ENCODE data around the gene CXCR2. TPM values are rescaled to one million over a fixed set of nuclear protein-coding genes. Genes with fewer than 3 reads are reported as not detected.

The CXCR2 gene
- total RNA-seq, 1 donor from 2014 or later = 0.07 TPM

- Histone ChIP-seq H3K36me3 (ENCODE audit: insufficient read depth, low read length) (no peaks in the 10 kb centered on the region), H3K4me1 (ENCODE audit: insufficient read depth, low read length) (no peaks in the 10 kb centered on the region), H3K4me3 (ENCODE audit: insufficient read depth, low read depth, low read length) (no peak overlapping the region), H2AFZ (ENCODE audit: low read depth, low read length) (no peak overlapping the region), H3K27ac (ENCODE audit: low read depth, low read length) (no peak overlapping the region), H4K20me1 (ENCODE audit: insufficient read depth, low read length) (no peaks in the 10 kb centered on the region), H3K27me3 (ENCODE audit: insufficient read depth, low read length) (peaks cover 20% of the 10 kb centered on the region), H3K79me2 (ENCODE audit: insufficient read depth, low read length) (no peaks in the 10 kb centered on the region), H3K9me3 (ENCODE audit: insufficient read depth, low read depth, low read length) (peaks cover 7% of the 10 kb centered on the region), H3K4me2 (ENCODE audit: low read length) (no peak overlapping the region), H3K9ac (ENCODE audit: low read length) (no peak overlapping the region)
- Mint-ChIP-seq H3K9me3 (ENCODE audit: unreplicated experiment) (peaks cover 13% of the 10 kb centered on the region), H3K36me3 (ENCODE audit: low read depth, unreplicated experiment) (no peaks in the 10 kb centered on the region), H3K4me3 (ENCODE audit: unreplicated experiment) (no peak overlapping the region), H3K4me1 (ENCODE audit: low read depth, unreplicated experiment) (peaks cover 5% of the 10 kb centered on the region), H3K27ac (ENCODE audit: unreplicated experiment) (no peak overlapping the region), H3K27me3 (ENCODE audit: low read depth, unreplicated experiment) (peaks cover 45% of the 10 kb centered on the region)
- DNase-seq (ENCODE audit: low read depth) = no peak
- no peak for FAIRE-seq
- TF ChIP-seq EZH2 (IDR thresholded peaks at IDR 0.05; ENCODE audit: insufficient read depth, low read length) = no peak
- TF ChIP-seq CTCF (IDR thresholded peaks at IDR 0.05; ENCODE audit: insufficient read depth, low read depth, low read length) = no peak
Measured at GRCh38 chr2:218149098-218149497, 23.3 kb downstream of the CXCR2 start.

GRCh38 chr2:218149848-218150440 lies 24.1 kb downstream of the CXCR2 start:
- Histone ChIP-seq H2AFZ (ENCODE audit: low read depth, low read length) (no peak overlapping the region), H3K79me2 (ENCODE audit: insufficient read depth, low read length) (no peaks in the 10 kb centered on the region), H3K27ac (ENCODE audit: low read depth, low read length) (no peak overlapping the region), H3K36me3 (ENCODE audit: insufficient read depth, low read length) (no peaks in the 10 kb centered on the region), H3K4me3 (ENCODE audit: insufficient read depth, low read depth, low read length) (no peak overlapping the region), H3K4me2 (ENCODE audit: low read length) (no peak overlapping the region), H3K27me3 (ENCODE audit: insufficient read depth, low read length) (peaks cover 23% of the 10 kb centered on the region), H3K9ac (ENCODE audit: low read length) (no peak overlapping the region), H3K4me1 (ENCODE audit: insufficient read depth, low read length) (no peaks in the 10 kb centered on the region), H4K20me1 (ENCODE audit: insufficient read depth, low read length) (no peaks in the 10 kb centered on the region), H3K9me3 (ENCODE audit: insufficient read depth, low read depth, low read length) (peaks cover 5% of the 10 kb centered on the region)
- no peak overlapping the region for H3K4me3 Mint-ChIP-seq (ENCODE audit: unreplicated experiment)
- H3K36me3 Mint-ChIP-seq (ENCODE audit: low read depth, unreplicated experiment) = no peaks in the 10 kb centered on the region
- DNase-seq (ENCODE audit: low read depth) (no peak), FAIRE-seq (no peak)
- peaks cover 5% of the 10 kb centered on the region for H3K4me1 Mint-ChIP-seq (ENCODE audit: low read depth, unreplicated experiment)
- no peak overlapping the region for H3K27ac Mint-ChIP-seq (ENCODE audit: unreplicated experiment)
- H3K27me3 Mint-ChIP-seq (ENCODE audit: low read depth, unreplicated experiment) = peaks cover 49% of the 10 kb centered on the region
- TF ChIP-seq CTCF (IDR thresholded peaks at IDR 0.05; ENCODE audit: insufficient read depth, low read depth, low read length) = no peak
- no peak for TF ChIP-seq EZH2 (IDR thresholded peaks at IDR 0.05; ENCODE audit: insufficient read depth, low read length)
- peaks cover 10% of the 10 kb centered on the region for H3K9me3 Mint-ChIP-seq (ENCODE audit: unreplicated experiment)

GRCh38 chr2:218152172-218152571 lies 26.3 kb downstream of the CXCR2 start:
- DNase-seq (ENCODE audit: low read depth) = no peak
- Histone ChIP-seq H4K20me1 (ENCODE audit: insufficient read depth, low read length) (no peaks in the 10 kb centered on the region), H3K9me3 (ENCODE audit: insufficient read depth, low read depth, low read length) (no peaks in the 10 kb centered on the region), H2AFZ (ENCODE audit: low read depth, low read length) (no peak overlapping the region), H3K27ac (ENCODE audit: low read depth, low read length) (no peak overlapping the region), H3K4me1 (ENCODE audit: insufficient read depth, low read length) (no peaks in the 10 kb centered on the region), H3K79me2 (ENCODE audit: insufficient read depth, low read length) (no peaks in the 10 kb centered on the region), H3K27me3 (ENCODE audit: insufficient read depth, low read length) (peaks cover 28% of the 10 kb centered on the region), H3K4me3 (ENCODE audit: insufficient read depth, low read depth, low read length) (no peak overlapping the region), H3K9ac (ENCODE audit: low read length) (no peak overlapping the region), H3K4me2 (ENCODE audit: low read length) (no peak overlapping the region), H3K36me3 (ENCODE audit: insufficient read depth, low read length) (no peaks in the 10 kb centered on the region)
- H3K4me3 Mint-ChIP-seq (ENCODE audit: unreplicated experiment) = no peak overlapping the region
- H3K9me3 Mint-ChIP-seq (ENCODE audit: unreplicated experiment) = peaks cover 4% of the 10 kb centered on the region
- peaks cover 5% of the 10 kb centered on the region for H3K4me1 Mint-ChIP-seq (ENCODE audit: low read depth, unreplicated experiment)
- H3K36me3 Mint-ChIP-seq (ENCODE audit: low read depth, unreplicated experiment) = peaks cover 1% of the 10 kb centered on the region
- H3K27ac Mint-ChIP-seq (ENCODE audit: unreplicated experiment) = no peak overlapping the region
- H3K27me3 Mint-ChIP-seq (ENCODE audit: low read depth, unreplicated experiment) = peaks cover 47% of the 10 kb centered on the region
- FAIRE-seq = no peak
- TF ChIP-seq CTCF (IDR thresholded peaks at IDR 0.05; ENCODE audit: insufficient read depth, low read depth, low read length) (no peak), EZH2 (IDR thresholded peaks at IDR 0.05; ENCODE audit: insufficient read depth, low read length) (no peak)

Measured in astrocyte (in vitro differentiated cells and primary cell).